WI38 (cell line): Measurements from ENCODE around the gene CIAO3.

Source experiments
- H3K4me3 ChIP-seq: 2 replicates; pipeline ENCODE4 v1.5.1; 2011; ENCODE audit warnings: low read depth, mild to moderate bottlenecking, control low read depth, low read length
- TF ChIP-seq, protein P1 (sequence below): IDR thresholded peaks from 2 replicates; pipeline ENCODE4 v1.5.1; 2012; ENCODE audit warnings: low read depth, mild to moderate bottlenecking, control low read depth, low read length

CIAO3 gene

GRCh38 chr16:682493-683395 is 58.1 kb downstream of the CIAO3 start:
- TF ChIP-seq, protein P1, sequence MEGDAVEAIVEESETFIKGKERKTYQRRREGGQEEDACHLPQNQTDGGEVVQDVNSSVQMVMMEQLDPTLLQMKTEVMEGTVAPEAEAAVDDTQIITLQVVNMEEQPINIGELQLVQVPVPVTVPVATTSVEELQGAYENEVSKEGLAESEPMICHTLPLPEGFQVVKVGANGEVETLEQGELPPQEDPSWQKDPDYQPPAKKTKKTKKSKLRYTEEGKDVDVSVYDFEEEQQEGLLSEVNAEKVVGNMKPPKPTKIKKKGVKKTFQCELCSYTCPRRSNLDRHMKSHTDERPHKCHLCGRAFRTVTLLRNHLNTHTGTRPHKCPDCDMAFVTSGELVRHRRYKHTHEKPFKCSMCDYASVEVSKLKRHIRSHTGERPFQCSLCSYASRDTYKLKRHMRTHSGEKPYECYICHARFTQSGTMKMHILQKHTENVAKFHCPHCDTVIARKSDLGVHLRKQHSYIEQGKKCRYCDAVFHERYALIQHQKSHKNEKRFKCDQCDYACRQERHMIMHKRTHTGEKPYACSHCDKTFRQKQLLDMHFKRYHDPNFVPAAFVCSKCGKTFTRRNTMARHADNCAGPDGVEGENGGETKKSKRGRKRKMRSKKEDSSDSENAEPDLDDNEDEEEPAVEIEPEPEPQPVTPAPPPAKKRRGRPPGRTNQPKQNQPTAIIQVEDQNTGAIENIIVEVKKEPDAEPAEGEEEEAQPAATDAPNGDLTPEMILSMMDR: no peak
- H3K4me3 ChIP-seq: no peak overlapping the region

- TF ChIP-seq, protein P1: no peak
- H3K4me3 ChIP-seq: peak overlapping the region; percentile 82
These were observed 58.9 kb downstream of the CIAO3 start for GRCh38 chr16:681746-682427.

DNA sequence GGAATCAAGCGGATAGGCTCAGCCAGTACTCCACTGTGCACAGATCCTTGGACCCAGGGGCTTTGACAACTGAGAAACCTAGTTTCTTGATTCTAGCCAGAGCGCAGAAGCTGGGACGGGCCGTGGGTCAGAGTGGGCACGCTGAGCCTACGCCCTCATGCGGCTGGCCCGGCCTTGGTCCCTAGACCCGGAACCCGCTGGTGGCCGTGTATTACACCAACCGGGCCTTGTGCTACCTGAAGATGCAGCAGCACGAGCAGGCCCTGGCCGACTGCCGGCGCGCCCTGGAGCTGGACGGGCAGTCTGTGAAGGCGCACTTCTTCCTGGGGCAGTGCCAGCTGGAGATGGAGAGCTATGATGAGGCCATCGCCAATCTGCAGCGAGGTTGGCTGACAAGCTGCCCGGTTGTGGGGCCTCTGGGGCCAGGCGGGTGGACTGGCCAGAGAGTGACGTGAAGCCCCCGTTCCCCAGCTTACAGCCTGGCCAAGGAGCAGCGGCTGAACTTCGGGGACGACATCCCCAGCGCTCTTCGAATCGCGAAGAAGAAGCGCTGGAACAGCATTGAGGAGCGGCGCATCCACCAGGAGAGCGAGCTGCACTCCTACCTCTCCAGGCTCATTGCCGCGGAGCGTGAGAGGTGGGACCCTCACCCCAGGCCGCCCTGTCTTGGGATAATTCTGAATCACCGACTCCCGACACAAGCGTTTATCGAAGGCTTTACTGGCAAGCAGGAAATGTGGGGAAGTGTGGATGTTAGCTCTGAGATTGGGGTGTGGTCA is 59.6 kb downstream of the CIAO3 start:
- TF ChIP-seq, protein P1: no peak
- H3K4me3 ChIP-seq: peak overlapping the region; percentile 82

- H3K4me3 ChIP-seq: peak overlapping the region; percentile 82
- TF ChIP-seq, protein P1: no peak
These were observed 60.2 kb downstream of the CIAO3 start for GRCh38 chr16:680625-680945.

GRCh38 chr16:679814-680624 is 60.8 kb downstream of the CIAO3 start, which contains the start of gene STUB1:
TSS of gene STUB1 (plus strand) at chr16:680410. CDS start at chr16:680526, 116 bp downstream.
- H3K4me3 ChIP-seq: peak within 1 kb of the TSS; percentile 82
- TF ChIP-seq, protein P1: no peak
